Fibroblast of lung (primary cell): ENCODE results near the gene MINPP1.

Experiments
- CTCF ChIP-seq, 2 donors: IDR thresholded peaks in 1 of 2; conservative IDR thresholded peaks in 1 of 2; 1 replicate in 1 of 2; 2 replicates in 1 of 2; pipeline ENCODE4 v1.5.1; 2011 to 2012; ENCODE audit warnings: low read length in 2 of 2, control low read depth in 1 of 2, inconsistent platforms in 1 of 2, low read depth in 1 of 2, mild to moderate bottlenecking in 1 of 2
- EZH2 ChIP-seq: IDR thresholded peaks from 2 replicates; pipeline ENCODE4 v1.5.1; 2012; ENCODE audit warnings: low read length, control low read depth, mild to moderate bottlenecking; ENCODE audit errors: missing control alignments

GRCh38 chr10:87596351-87596750, 91.7 kb downstream of the MINPP1 start:
- TF ChIP-seq CTCF (conservative IDR thresholded peaks at IDR 0.05 in 1 of 2, IDR thresholded peaks at IDR 0.05 in 1 of 2; ENCODE audit: low read depth in 1 of 2, low read length in 2 of 2) (no peak), EZH2 (no peak)
